Neural crest cell (in vitro differentiated cells): Measurements from ENCODE around the gene MGMT. TPM values are rescaled to one million over a fixed set of nuclear protein-coding genes. Genes with fewer than 3 reads are reported as not detected.

ENCODE experiments used
- DNase-seq: peaks from one replicate; pipeline ENCODE4 v3.0.0; 2021; ENCODE audit warnings: low read depth, mixed read lengths, low spot score
- H3K27ac Mint-ChIP-seq: one replicate; pipeline ENCODE4 v1.8.0; 2021; ENCODE audit warnings: mild to moderate bottlenecking, mixed read lengths; ENCODE audit not compliant: unreplicated experiment
- H3K27me3 Mint-ChIP-seq: 2 replicates; pipeline ENCODE4 v1.8.0; 2021; ENCODE audit warnings: low read depth, mild to moderate bottlenecking, mixed read lengths
- H3K36me3 Mint-ChIP-seq: 2 replicates; pipeline ENCODE4 v1.8.0; 2021; ENCODE audit warnings: low read depth, mild to moderate bottlenecking, mixed read lengths
- H3K4me1 Mint-ChIP-seq: 2 replicates; pipeline ENCODE4 v1.8.0; 2021; ENCODE audit warnings: mixed read lengths
- H3K4me3 Mint-ChIP-seq: one replicate; pipeline ENCODE4 v1.8.0; 2021; ENCODE audit warnings: mild to moderate bottlenecking, mixed read lengths
- H3K9me3 Mint-ChIP-seq: 2 replicates; pipeline ENCODE4 v1.8.0; 2021; ENCODE audit warnings: mixed read lengths
- CTCF ChIP-seq: fragments of 200-600 bp; sonication (generic); conservative IDR thresholded peaks from 2 replicates; pipeline ENCODE4 v1.5.0; 2021; ENCODE audit warnings: antibody characterized with exemption, mild to moderate bottlenecking
- total RNA-seq: library from RNA; stranded (reverse); gene quantifications from 2 replicates; pipeline ENCODE4 v1.2.1, GENCODE V29; 2021

MGMT gene
- total RNA-seq, 1 donor from 2014 or later = 15.8 TPM

GRCh38 chr10:129675027-129675769, 208.2 kb downstream of the MGMT start:
- H3K4me3 Mint-ChIP-seq = no peak overlapping the region
- H3K4me1 Mint-ChIP-seq = peaks cover 7% of the 10 kb centered on the region
- peaks cover 6% of the 10 kb centered on the region for H3K9me3 Mint-ChIP-seq
- peaks cover 14% of the 10 kb centered on the region for H3K36me3 Mint-ChIP-seq
- no peaks in the 10 kb centered on the region for H3K27me3 Mint-ChIP-seq
- no peak for TF ChIP-seq CTCF
- no peak for DNase-seq
- peak overlapping the region; percentile 89 for H3K27ac Mint-ChIP-seq

GRCh38 chr10:129676014-129676413, 209.0 kb downstream of the MGMT start:
- peaks cover 6% of the 10 kb centered on the region for H3K9me3 Mint-ChIP-seq
- no peaks in the 10 kb centered on the region for H3K27me3 Mint-ChIP-seq
- H3K4me3 Mint-ChIP-seq = no peak overlapping the region
- H3K36me3 Mint-ChIP-seq = peaks cover 14% of the 10 kb centered on the region
- H3K27ac Mint-ChIP-seq = peak overlapping the region; percentile 50
- DNase-seq = no peak
- H3K4me1 Mint-ChIP-seq = peaks cover 7% of the 10 kb centered on the region
- no peak for TF ChIP-seq CTCF

GRCh38 chr10:129677377-129677927, 210.4 kb downstream of the MGMT start:
- TF ChIP-seq CTCF = no peak
- Mint-ChIP-seq H3K4me1 (peaks cover 7% of the 10 kb centered on the region), H3K9me3 (peaks cover 3% of the 10 kb centered on the region), H3K4me3 (no peak overlapping the region), H3K27ac (no peak overlapping the region), H3K36me3 (peaks cover 7% of the 10 kb centered on the region), H3K27me3 (no peaks in the 10 kb centered on the region)
- DNase-seq = no peak

- Mint-ChIP-seq H3K27ac (no peak overlapping the region), H3K9me3 (no peaks in the 10 kb centered on the region), H3K27me3 (no peaks in the 10 kb centered on the region), H3K36me3 (peaks cover 3% of the 10 kb centered on the region), H3K4me1 (peaks cover 7% of the 10 kb centered on the region), H3K4me3 (no peak overlapping the region)
- no peak for TF ChIP-seq CTCF
- DNase-seq = no peak
These were observed 211.1 kb downstream of the MGMT start for GRCh38 chr10:129678186-129678585.

- Mint-ChIP-seq H3K27ac (no peak overlapping the region), H3K4me3 (no peak overlapping the region), H3K27me3 (no peaks in the 10 kb centered on the region), H3K4me1 (peaks cover 2% of the 10 kb centered on the region), H3K9me3 (no peaks in the 10 kb centered on the region), H3K36me3 (no peaks in the 10 kb centered on the region)
- no peak for DNase-seq
- TF ChIP-seq CTCF = no peak
These were observed 212.2 kb downstream of the MGMT start for GRCh38 chr10:129679207-129679606.
